Vagina (tissue), 2 donors: ENCODE data around the gene SLC26A2.

Experiments used
- CTCF ChIP-seq, 3 experiments: fragments of 450-650 bp in 2 of 3; fragments of 200-600 bp in 1 of 3; sonication (generic) in 1 of 3; IDR thresholded peaks; one replicate each; pipeline ENCODE4 v1.5.1; 2017 to 2019; ENCODE audit warnings: antibody characterized with exemption in 3 of 3, mild to moderate bottlenecking in 2 of 3, moderate library complexity in 2 of 3
- POLR2A ChIP-seq, 2 donors: fragments of 450-650 bp; IDR thresholded peaks; one replicate each; pipeline ENCODE4 v1.6.1; 2017; ENCODE audit warnings: antibody characterized with exemption in 2 of 2, mild to moderate bottlenecking in 2 of 2, moderate library complexity in 2 of 2
- POLR2AphosphoS5 ChIP-seq, 2 donors: sonication (generic); formaldehyde crosslinking; IDR thresholded peaks; one replicate each; pipeline ENCODE4 v1.9.0; 2017; ENCODE audit warnings: antibody characterized with exemption in 2 of 2, mild to moderate bottlenecking in 2 of 2, low read depth in 1 of 2; ENCODE audit not compliant: insufficient read depth in 1 of 2

DNA sequence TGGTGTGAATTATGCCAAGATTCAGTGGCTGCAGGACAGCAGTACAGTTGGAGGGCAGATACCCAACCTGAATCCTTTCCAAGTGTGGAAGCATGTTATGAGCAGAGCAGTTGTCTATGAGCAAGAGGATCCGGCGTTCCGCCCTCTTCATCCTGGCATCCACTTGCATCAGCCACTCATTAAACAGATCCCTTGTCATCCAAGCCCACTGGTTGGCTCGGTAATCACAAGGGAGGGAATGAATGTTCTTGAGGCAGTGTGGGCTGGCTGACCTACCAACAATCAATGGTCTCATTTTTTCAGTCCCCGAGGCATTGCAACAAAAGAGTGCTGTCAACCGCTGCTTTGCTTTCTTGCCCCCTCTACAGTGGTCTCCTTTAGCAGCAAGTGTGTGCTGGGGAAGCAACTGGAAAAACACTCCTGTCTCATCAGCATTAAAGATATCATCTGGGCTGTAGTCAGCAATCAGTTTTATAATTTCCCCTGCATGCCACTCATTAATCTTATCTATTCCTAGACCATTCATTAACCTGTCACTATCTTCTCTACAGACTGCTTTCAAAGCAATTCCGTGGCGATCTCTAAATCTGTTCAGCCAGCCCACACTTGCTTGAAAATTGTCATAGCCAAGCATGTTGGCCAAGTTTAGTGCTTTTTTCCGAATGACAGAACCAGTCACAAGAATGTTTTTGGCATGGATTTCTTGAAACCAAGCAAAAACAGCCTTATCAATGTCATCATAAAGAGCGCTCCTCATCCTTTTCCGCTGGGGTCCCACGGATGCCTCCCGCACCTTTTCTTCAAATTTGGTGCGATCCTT lies 35.0 kb downstream of the SLC26A2 start:
- TF ChIP-seq CTCF (IDR thresholded peaks at IDR 0.05), result no peak
- no peak for TF ChIP-seq POLR2A (IDR thresholded peaks at IDR 0.05)
- TF ChIP-seq POLR2AphosphoS5 (IDR thresholded peaks at IDR 0.05; ENCODE audit: insufficient read depth in 1 of 2, low read depth in 1 of 2), result no peak
